Measurements from ENCODE around the gene PRRT2. TPM values are rescaled to one million over a fixed set of nuclear protein-coding genes. Genes with fewer than 3 reads are reported as not detected.
A peak's percentile ranks its signal among the peaks of the same experiment; 100 is the strongest.

Gene PRRT2
- total RNA-seq, 2 experiments from 2014 or later: 1.5 to 2.0 TPM

DNA sequence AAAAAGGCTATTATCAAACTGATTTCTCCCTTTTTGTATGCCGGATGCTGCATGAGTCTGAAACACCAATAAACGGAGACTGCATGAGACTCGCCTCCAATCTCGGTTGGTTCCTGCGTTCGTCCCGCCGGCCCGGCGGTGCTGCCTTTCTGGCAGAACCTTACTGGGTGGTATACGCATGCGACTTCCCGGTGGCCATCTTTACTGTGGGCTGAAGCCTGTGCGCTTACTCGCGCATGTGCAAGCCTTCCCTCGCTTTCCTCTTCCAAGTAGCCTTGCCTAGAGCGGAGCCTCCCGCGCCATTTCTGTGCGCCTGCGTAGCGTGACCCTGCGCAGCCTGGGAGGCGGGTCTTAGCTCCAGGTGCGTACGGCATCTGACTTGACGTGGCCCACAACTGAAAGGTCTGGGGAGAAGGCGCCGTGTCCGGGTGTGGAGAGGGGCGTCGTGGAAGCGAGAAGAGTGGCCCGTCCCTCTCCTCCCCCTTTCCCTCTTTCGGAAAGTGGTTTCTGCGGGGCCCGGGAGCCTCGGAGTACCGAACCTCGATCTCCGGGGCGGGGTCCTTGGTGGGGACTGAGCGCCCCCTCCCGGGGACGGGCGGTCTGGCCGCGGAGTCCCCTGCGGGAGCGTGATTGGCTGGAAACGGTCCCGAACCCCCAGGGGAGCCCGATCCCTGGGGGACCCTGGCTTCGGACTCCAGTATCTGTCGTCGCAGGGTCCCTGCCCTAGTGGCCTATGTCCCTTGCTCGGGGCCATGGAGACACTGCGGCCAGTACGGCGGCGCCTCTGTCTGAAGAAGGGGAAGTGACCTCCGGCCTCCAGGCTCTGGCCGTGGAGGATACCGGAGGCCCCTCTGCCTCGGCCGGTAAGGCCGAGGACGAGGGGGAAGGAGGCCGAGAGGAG lies 4.0 kb downstream of the PRRT2 start, which contains the start of gene PAGR1:
Gene PAGR1, plus strand, starts transcription at position 360 of the 901 bp plus-strand sequence. Its CDS starts 374 bp downstream, at position 734.
- peak; percentile 94 for TF ChIP-seq CTCF (IDR thresholded peaks at IDR 0.05)
- intact Hi-C loops (cut with micrococcal nuclease): loop anchor here (10.0 kb wide), 1 partner anchor 111 kb away; no protein-coding TSS in a partner anchor
- peak; percentile 74 for ATAC-seq
- Mint-ChIP-seq H3K9me3 (no peaks in the 10 kb centered on the region), H3K27me3 (no peaks in the 10 kb centered on the region), H3K27ac (peak within 1 kb of the TSS; percentile 95), H3K4me1 (ENCODE audit: low read depth) (peaks cover 69% of the 10 kb centered on the region), H3K36me3 (ENCODE audit: low read depth) (peaks cover 29% of the 10 kb centered on the region), H3K4me3 (peak within 1 kb of the TSS; percentile 98)
- ChIA-PET POLR2A (interaction anchor here (0.9 to 13.9 kb wide), 9 partner anchors 6 to 116 kb away, joined by 3 to 167 read pairs (median 3); partner anchors contain the start of genes MAZ and PRRT2), CTCF (interaction anchor here (0.6 to 8.1 kb wide), 26 partner anchors 8 to 959 kb away, joined by 3 to 95 read pairs (median 4); partner anchors contain the start of genes ALDOA, CDIPT, HIRIP3 and TAOK2)
- DNase-seq: peak; percentile 99

- Mint-ChIP-seq H3K27ac (peak overlapping the region; percentile 95), H3K4me1 (ENCODE audit: low read depth) (peaks cover 67% of the 10 kb centered on the region)
- CTCF ChIA-PET: interaction anchor here (1.0 to 8.1 kb wide), 15 partner anchors 9 to 248 kb away, joined by 3 to 95 read pairs (median 6); partner anchors contain the start of genes ALDOA, CDIPT, HIRIP3 and TLCD3B
Observed at GRCh38 chr16:29816694-29817441, 4.9 kb downstream of the PRRT2 start.

GRCh38 chr16:29818082-29818481 lies 6.1 kb downstream of the PRRT2 start:
- no peaks in the 10 kb centered on the region for H3K9me3 Mint-ChIP-seq
- H3K36me3 Mint-ChIP-seq (ENCODE audit: low read depth): peaks cover 30% of the 10 kb centered on the region
- H3K4me1 Mint-ChIP-seq (ENCODE audit: low read depth): peaks cover 72% of the 10 kb centered on the region
- TF ChIP-seq CTCF (IDR thresholded peaks at IDR 0.05): no peak
- no peak for ATAC-seq
- intact Hi-C loops (cut with micrococcal nuclease): loop anchor here (10.0 kb wide), 1 partner anchor 113 kb away; no protein-coding TSS in a partner anchor
- H3K27me3 Mint-ChIP-seq: no peaks in the 10 kb centered on the region
- DNase-seq: no peak
- H3K4me3 Mint-ChIP-seq: peak overlapping the region; percentile 79
- ChIA-PET POLR2A (interaction anchor here (0.6 to 13.9 kb wide), 4 partner anchors 8 to 178 kb away, joined by 3 to 167 read pairs (median 6); partner anchors contain the start of genes MAZ and PRRT2), CTCF (interaction anchor here (0.8 to 8.1 kb wide), 6 partner anchors 9 to 116 kb away, joined by 3 to 95 read pairs (median 18); no protein-coding TSS in a partner anchor)
- H3K27ac Mint-ChIP-seq: peak overlapping the region; percentile 79

More at GRCh38 chr16:29816694-29817441, 4.9 kb downstream of the PRRT2 start:
- peaks cover 28% of the 10 kb centered on the region for H3K36me3 Mint-ChIP-seq (ENCODE audit: low read depth)
- POLR2A ChIA-PET: interaction anchor here (0.9 to 13.9 kb wide), 7 partner anchors 7 to 116 kb away, joined by 3 to 167 read pairs (median 3); partner anchors contain the start of genes MAZ and PRRT2
- no peak for TF ChIP-seq CTCF (IDR thresholded peaks at IDR 0.05)
- H3K9me3 Mint-ChIP-seq: no peaks in the 10 kb centered on the region
- ATAC-seq: peak; percentile 48
- peak; percentile 85 for DNase-seq
- no peaks in the 10 kb centered on the region for H3K27me3 Mint-ChIP-seq
- intact Hi-C loops (cut with micrococcal nuclease): loop anchor here (10.0 kb wide), 1 partner anchor 112 kb away; no protein-coding TSS in a partner anchor
- peak overlapping the region; percentile 98 for H3K4me3 Mint-ChIP-seq

GRCh38 chr16:29819506-29819905 lies 7.5 kb downstream of the PRRT2 start:
- peak overlapping the region; percentile 79 for H3K4me3 Mint-ChIP-seq
- no peaks in the 10 kb centered on the region for H3K27me3 Mint-ChIP-seq
- POLR2A ChIA-PET: interaction anchor here (0.7 to 13.9 kb wide), 10 partner anchors 8 to 246 kb away, joined by 3 to 167 read pairs (median 5); partner anchors contain the start of genes ALDOA, KCTD13, KIF22 and MAZ
- peak overlapping the region; percentile 89 for H3K27ac Mint-ChIP-seq
- peaks cover 69% of the 10 kb centered on the region for H3K4me1 Mint-ChIP-seq (ENCODE audit: low read depth)
- H3K9me3 Mint-ChIP-seq: no peaks in the 10 kb centered on the region
- no peak for TF ChIP-seq CTCF (IDR thresholded peaks at IDR 0.05)
- CTCF ChIA-PET: interaction anchor here (0.6 to 8.1 kb wide), 8 partner anchors 9 to 128 kb away, joined by 3 to 95 read pairs (median 4); no protein-coding TSS in a partner anchor
- intact Hi-C loops (cut with micrococcal nuclease): loop anchor here (10.0 kb wide), 1 partner anchor 115 kb away; no protein-coding TSS in a partner anchor
- H3K36me3 Mint-ChIP-seq (ENCODE audit: low read depth): peaks cover 30% of the 10 kb centered on the region
- DNase-seq (no peak), ATAC-seq (no peak)
